Measurements from ENCODE around the gene HDLBP.
"Not testable (repeated sequence)": the region's sequence is repeated elsewhere in the genome, so short reads cannot be mapped to it uniquely, and the experiment has no call there.

Gene HDLBP

GRCh38 chr2:241302759-241303651 lies 12.5 kb downstream of the HDLBP start:
- DNase-seq (ENCODE audit: low read depth), result no peak

- no peak for DNase-seq (ENCODE audit: low read depth)
Observed at GRCh38 chr2:241302083-241302482, 13.4 kb downstream of the HDLBP start.

GRCh38 chr2:241300000-241300399 lies 15.5 kb downstream of the HDLBP start:
- no peak for DNase-seq (ENCODE audit: low read depth)

- DNase-seq (ENCODE audit: low read depth), result no peak
Observed at GRCh38 chr2:241298673-241299072, 16.8 kb downstream of the HDLBP start.

- DNase-seq (ENCODE audit: low read depth), result no peak
Observed at GRCh38 chr2:241296767-241297166, 18.7 kb downstream of the HDLBP start.

- DNase-seq (ENCODE audit: low read depth), result no peak
Observed at GRCh38 chr2:241295326-241296095, 20.0 kb downstream of the HDLBP start.

DNA sequence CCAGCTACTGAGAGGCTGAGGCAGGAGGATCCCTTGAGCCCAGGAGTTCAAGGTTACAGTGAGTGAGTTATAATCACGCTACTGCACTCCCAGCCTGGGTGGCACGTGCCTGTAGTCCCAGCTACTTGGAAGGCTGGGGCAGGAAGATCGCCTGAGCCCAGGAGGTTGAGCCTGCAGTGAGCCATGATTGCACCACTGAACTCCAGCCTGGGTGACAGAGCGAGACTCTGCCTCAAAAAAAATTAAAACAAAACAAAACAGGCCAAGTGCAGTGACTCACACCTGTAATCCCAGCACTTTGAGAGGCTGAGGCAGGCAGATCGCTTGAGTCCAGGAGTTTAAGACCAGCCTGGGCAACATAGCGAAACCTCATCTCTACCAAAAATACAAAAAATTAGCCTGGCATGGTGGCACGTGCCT lies 22.1 kb downstream of the HDLBP start:
- peak; percentile 47 for DNase-seq (ENCODE audit: low read depth)

- no peak for DNase-seq (ENCODE audit: low read depth)
Observed at GRCh38 chr2:241291977-241292376, 23.5 kb downstream of the HDLBP start.

- no peak for DNase-seq (ENCODE audit: low read depth)
Observed at GRCh38 chr2:241291153-241291552, 24.3 kb downstream of the HDLBP start.

GRCh38 chr2:241289597-241289996 lies 25.9 kb downstream of the HDLBP start:
- DNase-seq (ENCODE audit: low read depth), result no peak

GRCh38 chr2:241289053-241289452 lies 26.4 kb downstream of the HDLBP start:
- DNase-seq (ENCODE audit: low read depth), result no peak

DNA sequence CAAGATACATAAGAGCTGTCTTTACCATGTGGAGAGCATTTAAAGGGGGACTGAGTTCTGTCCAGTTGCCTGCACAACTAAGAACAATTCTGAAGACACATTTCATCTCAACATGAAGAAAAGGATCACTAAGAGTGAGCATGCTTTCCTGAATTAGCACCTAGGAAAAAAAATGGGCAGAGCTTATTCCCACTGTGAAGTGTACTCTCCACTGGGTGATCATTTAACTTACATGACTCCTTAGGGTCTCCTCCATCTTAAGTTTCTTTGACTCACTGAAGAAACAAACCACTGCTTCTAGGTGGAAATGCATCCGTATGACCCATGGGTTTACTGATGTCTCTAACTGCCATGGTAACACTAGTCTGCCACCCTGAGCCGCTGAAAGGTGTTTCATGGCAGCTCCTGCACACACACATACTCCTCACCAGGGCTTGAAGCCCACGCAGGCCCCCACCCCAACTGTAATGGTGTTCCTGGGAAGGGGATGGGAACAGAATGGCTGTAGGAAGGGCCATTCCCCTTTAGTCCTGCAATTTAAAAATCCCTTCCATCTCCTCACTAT lies 27.1 kb downstream of the HDLBP start:
- DNase-seq (ENCODE audit: low read depth), result no peak

DNA sequence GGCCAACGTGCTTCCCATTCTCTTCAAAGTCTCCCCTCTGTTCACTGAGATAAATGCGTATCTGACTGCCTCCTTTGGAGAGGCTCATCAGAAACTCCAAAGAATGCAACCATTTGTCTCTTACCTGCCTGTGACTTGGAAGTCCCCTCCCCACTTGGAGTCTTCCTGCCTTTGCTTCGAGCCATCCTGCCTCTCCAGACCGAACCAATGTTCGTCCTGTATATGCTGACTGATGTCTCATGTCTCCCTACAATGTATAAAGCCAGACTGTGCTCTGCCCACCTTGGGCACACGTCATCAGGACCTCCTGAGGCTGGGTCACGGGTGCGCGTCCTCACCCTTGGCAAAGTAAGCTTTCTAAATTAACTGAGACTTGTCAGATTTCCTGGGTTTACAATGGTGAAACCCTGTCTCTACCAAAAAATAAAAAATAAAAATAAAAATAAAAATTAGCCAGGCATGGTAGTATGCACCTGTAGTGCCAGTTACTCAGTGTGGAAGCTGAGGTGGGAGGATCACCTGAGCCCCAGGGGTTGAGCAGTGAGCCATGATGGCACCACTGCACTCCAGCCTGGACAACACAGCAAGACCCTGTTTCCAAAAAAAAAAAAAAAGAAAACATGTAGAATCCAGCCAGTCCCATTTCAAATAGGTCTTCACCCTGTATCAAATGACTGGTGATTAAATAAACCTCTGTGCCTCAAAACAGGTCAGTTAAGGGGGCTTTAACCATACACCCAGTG lies 29.0 kb downstream of the HDLBP start:
- DNase-seq (ENCODE audit: low read depth), result no peak

DNA sequence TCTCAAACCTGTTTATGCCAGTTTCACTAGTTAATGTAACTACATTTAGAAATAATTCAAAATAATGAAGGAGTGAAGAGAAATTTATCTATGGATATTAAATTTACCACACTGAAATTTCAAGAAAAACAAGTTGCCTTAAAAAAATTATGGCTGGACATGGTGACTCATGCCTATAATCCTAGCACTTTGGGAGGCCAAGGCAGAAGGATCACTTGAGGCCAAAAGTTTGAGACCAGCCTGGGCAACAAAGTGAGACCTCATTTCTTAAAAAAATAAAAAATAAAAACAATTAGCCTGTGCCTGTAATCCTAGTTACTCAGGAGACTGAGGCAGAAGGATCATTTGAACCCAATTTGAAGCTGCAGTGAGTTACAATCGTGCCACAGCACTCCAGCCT lies 29.9 kb downstream of the HDLBP start:
- DNase-seq (ENCODE audit: low read depth), result no peak

DNA sequence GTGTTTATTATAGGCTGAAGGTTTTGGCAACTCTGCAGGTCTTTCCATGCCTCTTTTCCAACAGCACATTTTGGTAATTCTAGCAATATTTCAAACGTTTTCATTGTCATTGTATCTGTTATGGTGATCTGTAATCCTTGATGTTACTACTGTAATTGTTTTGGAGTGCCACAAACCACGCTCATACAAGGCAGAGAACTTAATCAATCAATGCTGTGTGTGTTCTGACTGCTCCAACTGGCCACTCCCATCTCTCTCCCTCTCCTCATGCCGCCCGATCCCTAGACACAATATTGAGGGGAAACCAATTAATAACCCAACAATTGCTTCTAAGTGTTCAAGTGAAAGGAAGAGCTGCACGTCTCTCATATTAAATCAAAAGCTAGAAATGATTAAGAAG lies 32.9 kb downstream of the HDLBP start:
- no peak for DNase-seq (ENCODE audit: low read depth)

DNA sequence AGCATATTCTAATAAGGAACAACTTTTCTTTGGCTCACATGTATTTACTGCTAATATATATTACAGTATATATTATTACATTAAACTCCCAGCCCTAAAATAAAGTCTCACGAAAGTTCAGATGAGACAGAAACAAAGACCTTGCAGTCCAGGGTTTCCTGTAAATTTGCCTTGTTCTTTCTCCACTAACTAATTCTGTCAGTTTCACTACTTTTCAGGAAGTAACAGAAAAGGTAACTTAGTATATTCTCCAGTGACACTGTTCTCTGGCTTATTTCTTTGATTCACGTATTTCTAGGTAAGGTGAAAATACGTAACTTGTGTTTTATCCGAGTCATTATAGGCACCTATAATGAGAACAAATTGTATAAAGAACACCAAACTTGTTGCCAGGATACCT lies 35.2 kb downstream of the HDLBP start:
- no peak for DNase-seq (ENCODE audit: low read depth)

GRCh38 chr2:241279828-241280227 lies 35.6 kb downstream of the HDLBP start:
- no peak for DNase-seq (ENCODE audit: low read depth)

GRCh38 chr2:241279413-241279812 lies 36.1 kb downstream of the HDLBP start:
- no peak for DNase-seq (ENCODE audit: low read depth)

- DNase-seq (ENCODE audit: low read depth), result not testable (repeated sequence)
Observed at GRCh38 chr2:241278306-241278705, 37.2 kb downstream of the HDLBP start.

DNA sequence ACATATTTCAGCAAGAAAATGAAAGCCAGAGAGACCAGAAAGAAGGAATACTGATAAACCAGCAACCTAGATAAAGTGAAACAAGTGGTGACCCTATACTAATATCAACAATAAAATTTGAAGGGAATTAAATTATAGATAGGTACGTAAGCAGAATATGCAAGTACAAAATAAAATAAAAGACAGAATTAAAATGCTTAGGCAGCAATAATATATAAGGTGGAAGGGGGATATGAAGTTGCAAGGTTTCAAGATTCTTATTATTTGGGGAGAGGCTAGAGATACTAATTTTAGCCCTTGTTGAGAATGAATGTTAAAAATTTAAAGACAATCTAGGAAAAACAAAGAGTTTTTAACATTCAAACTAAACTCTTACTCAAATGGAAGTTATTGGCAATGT lies 39.6 kb downstream of the HDLBP start:
- no peak for DNase-seq (ENCODE audit: low read depth)

GRCh38 chr2:241275504-241275903 lies 40.0 kb downstream of the HDLBP start:
- no peak for DNase-seq (ENCODE audit: low read depth)

GRCh38 chr2:241274127-241274526 lies 41.3 kb downstream of the HDLBP start:
- DNase-seq (ENCODE audit: low read depth), result no peak

Data from EH (cell line).